ENCODE measurements around the gene RMI2.

The RMI2 gene

DNA sequence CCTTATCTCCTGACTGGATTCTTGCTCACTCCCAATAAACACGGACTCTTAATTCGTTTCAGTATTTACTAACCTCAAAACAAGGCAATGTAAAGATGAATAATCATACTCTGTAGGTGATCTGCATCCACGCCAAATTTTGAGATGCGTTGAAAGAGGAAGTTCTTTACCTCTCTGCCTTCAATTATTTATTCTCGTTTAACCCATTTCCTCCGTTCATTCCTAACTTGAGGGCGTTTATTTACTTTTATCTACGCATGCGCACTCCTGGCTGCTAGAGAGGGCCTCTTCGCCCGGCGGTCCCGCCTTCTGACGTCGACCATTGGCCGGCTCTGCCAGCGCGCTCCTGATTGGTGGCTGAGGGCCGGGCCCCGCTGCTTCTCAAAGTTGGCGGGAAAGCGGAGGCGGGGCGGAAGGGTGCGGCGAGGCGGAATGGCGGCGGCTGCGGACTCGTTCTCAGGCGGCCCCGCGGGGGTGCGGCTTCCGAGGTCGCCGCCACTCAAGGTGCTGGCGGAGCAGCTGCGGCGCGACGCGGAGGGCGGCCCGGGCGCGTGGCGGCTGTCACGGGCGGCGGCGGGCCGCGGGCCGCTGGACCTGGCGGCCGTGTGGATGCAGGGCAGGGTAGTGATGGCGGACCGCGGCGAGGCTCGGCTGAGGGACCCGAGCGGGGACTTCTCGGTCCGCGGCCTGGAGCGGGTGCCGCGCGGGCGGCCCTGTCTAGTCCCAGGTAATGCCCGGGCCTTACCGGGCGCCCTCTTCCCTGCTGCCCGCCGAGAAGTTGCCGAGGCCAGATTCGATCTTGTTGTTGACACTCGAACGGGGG, at the start of gene RMI2:
Gene RMI2 (plus strand): TSS at position 420 of the 823 bp plus-strand sequence. CDS start 13 bp downstream, at position 433.
- Histone ChIP-seq H3K9ac (no peak within 1 kb of the TSS), H3K79me2 (no peaks in the 10 kb centered on the region), H3K27ac (no peak within 1 kb of the TSS), H3K36me3 (ENCODE audit: control insufficient read depth, insufficient read depth, low read length) (no peaks in the 10 kb centered on the region), H3K4me3 (ENCODE audit: low read depth, low read length) (peak within 1 kb of the TSS; percentile 80), H3K4me1 (no peaks in the 10 kb centered on the region), H3K27me3 (ENCODE audit: control insufficient read depth, insufficient read depth, low read length) (no peaks in the 10 kb centered on the region), H3K4me2 (ENCODE audit: low read length) (peak within 1 kb of the TSS; percentile 97), H3K9me3 (ENCODE audit: control insufficient read depth, low read length) (no peaks in the 10 kb centered on the region), H2AFZ (peak within 1 kb of the TSS; percentile 85)
- TF ChIP-seq, protein P1, sequence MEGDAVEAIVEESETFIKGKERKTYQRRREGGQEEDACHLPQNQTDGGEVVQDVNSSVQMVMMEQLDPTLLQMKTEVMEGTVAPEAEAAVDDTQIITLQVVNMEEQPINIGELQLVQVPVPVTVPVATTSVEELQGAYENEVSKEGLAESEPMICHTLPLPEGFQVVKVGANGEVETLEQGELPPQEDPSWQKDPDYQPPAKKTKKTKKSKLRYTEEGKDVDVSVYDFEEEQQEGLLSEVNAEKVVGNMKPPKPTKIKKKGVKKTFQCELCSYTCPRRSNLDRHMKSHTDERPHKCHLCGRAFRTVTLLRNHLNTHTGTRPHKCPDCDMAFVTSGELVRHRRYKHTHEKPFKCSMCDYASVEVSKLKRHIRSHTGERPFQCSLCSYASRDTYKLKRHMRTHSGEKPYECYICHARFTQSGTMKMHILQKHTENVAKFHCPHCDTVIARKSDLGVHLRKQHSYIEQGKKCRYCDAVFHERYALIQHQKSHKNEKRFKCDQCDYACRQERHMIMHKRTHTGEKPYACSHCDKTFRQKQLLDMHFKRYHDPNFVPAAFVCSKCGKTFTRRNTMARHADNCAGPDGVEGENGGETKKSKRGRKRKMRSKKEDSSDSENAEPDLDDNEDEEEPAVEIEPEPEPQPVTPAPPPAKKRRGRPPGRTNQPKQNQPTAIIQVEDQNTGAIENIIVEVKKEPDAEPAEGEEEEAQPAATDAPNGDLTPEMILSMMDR (IDR thresholded peaks at IDR 0.05): no peak

DNA sequence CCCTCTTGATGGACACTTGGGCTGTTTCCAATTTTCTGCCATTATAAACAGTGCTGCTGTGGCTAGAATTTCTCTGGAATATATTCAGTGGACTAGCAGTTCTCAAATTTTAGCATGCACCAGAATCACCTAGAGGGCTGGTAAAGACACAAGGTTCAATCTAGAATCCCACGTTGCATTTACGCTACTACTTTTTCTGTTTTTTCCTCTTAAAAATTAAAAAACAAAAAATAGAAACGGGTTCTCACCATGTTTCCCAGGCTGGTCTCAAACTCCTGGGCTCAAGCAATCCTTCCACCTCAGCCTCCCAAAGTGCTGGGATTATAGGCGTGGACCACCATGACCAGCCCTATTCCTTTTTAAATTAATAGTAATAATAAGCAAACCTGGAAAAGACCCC, 49.6 kb upstream of the RMI2 start:
- Histone ChIP-seq H3K4me1 (peaks cover 11% of the 10 kb centered on the region), H3K36me3 (ENCODE audit: control insufficient read depth, insufficient read depth, low read length) (no peaks in the 10 kb centered on the region), H3K4me3 (ENCODE audit: low read depth, low read length) (no peak overlapping the region), H3K27ac (no peak overlapping the region), H2AFZ (no peak overlapping the region), H3K4me2 (ENCODE audit: low read length) (no peak overlapping the region), H3K9me3 (ENCODE audit: control insufficient read depth, low read length) (no peaks in the 10 kb centered on the region), H3K27me3 (ENCODE audit: control insufficient read depth, insufficient read depth, low read length) (no peaks in the 10 kb centered on the region), H3K9ac (no peak overlapping the region), H3K79me2 (no peaks in the 10 kb centered on the region)
- TF ChIP-seq, protein P1 (IDR thresholded peaks at IDR 0.05): no peak

DNA sequence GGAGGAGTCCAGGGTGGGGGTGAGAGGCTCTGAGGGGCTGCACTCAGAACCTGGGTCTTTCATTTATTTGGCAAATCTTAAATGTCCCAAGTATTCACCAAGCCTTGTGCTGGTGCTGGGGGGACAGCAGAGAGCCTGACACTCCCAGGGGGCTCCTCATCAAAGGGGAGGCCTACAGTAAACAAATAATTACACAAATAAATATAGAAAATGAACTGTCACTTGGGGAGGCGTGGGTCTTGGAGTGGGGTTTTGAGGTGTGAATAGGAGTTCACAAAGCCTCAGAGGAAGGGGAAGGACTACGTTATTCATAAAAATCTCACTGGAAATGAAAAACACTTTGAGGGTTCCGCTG, 48.9 kb upstream of the RMI2 start:
- H3K27ac ChIP-seq: no peak overlapping the region
- H3K4me3 ChIP-seq (ENCODE audit: low read depth, low read length): no peak overlapping the region
- H3K4me2 ChIP-seq (ENCODE audit: low read length): no peak overlapping the region
- TF ChIP-seq, protein P1 (IDR thresholded peaks at IDR 0.05): no peak
- no peak overlapping the region for H3K9ac ChIP-seq
- H2AFZ ChIP-seq: no peak overlapping the region
- H3K4me1 ChIP-seq: peaks cover 11% of the 10 kb centered on the region
- H3K36me3 ChIP-seq (ENCODE audit: control insufficient read depth, insufficient read depth, low read length): no peaks in the 10 kb centered on the region
- no peaks in the 10 kb centered on the region for H3K9me3 ChIP-seq (ENCODE audit: control insufficient read depth, low read length)
- no peaks in the 10 kb centered on the region for H3K27me3 ChIP-seq (ENCODE audit: control insufficient read depth, insufficient read depth, low read length)
- no peaks in the 10 kb centered on the region for H3K79me2 ChIP-seq

- Histone ChIP-seq H3K27me3 (ENCODE audit: control insufficient read depth, insufficient read depth, low read length) (no peaks in the 10 kb centered on the region), H3K79me2 (no peaks in the 10 kb centered on the region), H3K4me2 (ENCODE audit: low read length) (peak overlapping the region; percentile 47), H3K27ac (no peak overlapping the region), H3K9me3 (ENCODE audit: control insufficient read depth, low read length) (no peaks in the 10 kb centered on the region), H3K4me1 (peaks cover 11% of the 10 kb centered on the region), H2AFZ (peak overlapping the region; percentile 85), H3K36me3 (ENCODE audit: control insufficient read depth, insufficient read depth, low read length) (no peaks in the 10 kb centered on the region), H3K9ac (no peak overlapping the region), H3K4me3 (ENCODE audit: low read depth, low read length) (no peak overlapping the region)
- TF ChIP-seq, protein P1 (IDR thresholded peaks at IDR 0.05): no peak
Measured at GRCh38 chr16:11296706-11297491, 48.4 kb upstream of the RMI2 start.

Data from parathyroid adenoma (tissue), 2 donors.